Vagina (tissue), 2 donors: Measurements from ENCODE around the gene MPG. TPM values are rescaled to one million over a fixed set of nuclear protein-coding genes. Genes with fewer than 3 reads are reported as not detected.
A peak's percentile ranks its signal among the peaks of the same experiment; 100 is the strongest.

Experiments
- DNase-seq, 2 donors: peaks; one replicate each; pipeline ENCODE4 v3.0.0-alpha.2; 2017; ENCODE audit errors: extremely low spot score in 2 of 2
- H3K27ac ChIP-seq: fragments of 200-600 bp; sonication (generic); one replicate; pipeline ENCODE4 v1.5.1; 2019
- H3K27me3 ChIP-seq: fragments of 200-600 bp; sonication (generic); one replicate; pipeline ENCODE4 v1.5.1; 2019
- H3K36me3 ChIP-seq, 2 donors: fragments of 200-600 bp; sonication (generic); one replicate each; pipeline ENCODE4 v1.5.1; 2017 to 2019
- H3K4me1 ChIP-seq: fragments of 200-600 bp; sonication (generic); one replicate; pipeline ENCODE4 v1.5.1; 2019
- H3K4me3 ChIP-seq, 2 donors: fragments of 200-600 bp; sonication (generic); 1 replicate in 1 of 2; 2 replicates in 1 of 2; pipeline ENCODE4 v1.5.1; 2016 to 2019
- H3K9me3 ChIP-seq: fragments of 200-600 bp; sonication (generic); one replicate; pipeline ENCODE4 v1.5.1; 2019
- POLR2A ChIP-seq, 2 donors: fragments of 450-650 bp; IDR thresholded peaks; one replicate each; pipeline ENCODE4 v1.6.1; 2017; ENCODE audit warnings: antibody characterized with exemption in 2 of 2, mild to moderate bottlenecking in 2 of 2, moderate library complexity in 2 of 2
- POLR2AphosphoS5 ChIP-seq, 2 donors: sonication (generic); formaldehyde crosslinking; IDR thresholded peaks; one replicate each; pipeline ENCODE4 v1.9.0; 2017; ENCODE audit warnings: antibody characterized with exemption in 2 of 2, mild to moderate bottlenecking in 2 of 2, low read depth in 1 of 2; ENCODE audit not compliant: insufficient read depth in 1 of 2
- intact Hi-C: fragments of 100-400 bp; cut with DNase I; formaldehyde crosslinking; loops from one replicate; pipeline ENCODE4 v1.15.1; 2023
- total RNA-seq: library from RNA; depleted of rRNA; stranded (reverse); fragments of >200 nt; gene quantifications from one replicate; pipeline ENCODE4 v1.2.3, GENCODE V29; 2016
- TF ChIP-seq, protein P1 (sequence below), 3 experiments: fragments of 450-650 bp in 2 of 3; fragments of 200-600 bp in 1 of 3; sonication (generic) in 1 of 3; IDR thresholded peaks; one replicate each; pipeline ENCODE4 v1.5.1; 2017 to 2019; ENCODE audit warnings: antibody characterized with exemption in 3 of 3, mild to moderate bottlenecking in 2 of 3, moderate library complexity in 2 of 3

MPG gene
- total RNA-seq, 1 donor from 2014 or later = 124 TPM

DNA sequence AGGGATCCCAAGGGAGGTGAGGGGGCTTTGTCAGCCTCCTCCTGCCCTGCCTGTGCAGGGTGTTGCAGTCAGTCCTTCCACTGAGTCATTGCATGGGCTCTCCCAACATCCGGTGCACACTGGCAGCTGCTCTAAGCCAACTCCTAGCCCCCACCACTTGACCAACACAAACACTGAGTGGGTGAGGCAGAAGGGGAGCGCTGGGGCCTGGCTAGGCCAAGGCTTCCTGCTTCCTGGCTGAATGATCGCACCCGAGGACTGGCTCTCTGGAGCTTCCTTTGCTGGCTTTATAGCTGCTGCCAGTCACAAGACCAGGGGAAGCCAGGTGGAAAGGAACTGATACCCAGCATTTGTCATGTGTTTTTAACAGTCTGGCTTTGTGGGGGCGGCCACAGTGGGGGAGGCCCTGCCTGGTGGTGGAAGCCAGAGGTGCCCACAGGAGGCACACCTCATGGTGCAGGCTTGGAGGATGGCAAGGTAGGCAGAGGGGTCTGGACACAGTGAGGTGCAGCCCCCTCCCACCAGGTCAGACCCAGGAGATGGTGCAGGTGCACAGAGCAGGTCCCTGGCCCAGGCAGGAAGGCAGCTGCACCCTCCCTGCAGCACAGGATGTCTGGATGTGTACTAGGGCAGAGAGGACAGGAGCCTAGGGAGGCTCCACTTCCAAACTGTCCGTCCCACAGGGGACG is 6.8 kb downstream of the MPG start:
- no peak for DNase-seq
- Histone ChIP-seq H3K4me3 (no peak overlapping the region), H3K4me1 (peaks cover 26% of the 10 kb centered on the region), H3K27ac (peak overlapping the region; percentile 62), H3K9me3 (no peaks in the 10 kb centered on the region), H3K36me3 (peaks cover 0 to 39% of the 10 kb centered on the region in 2 donors), H3K27me3 (no peaks in the 10 kb centered on the region)
- intact Hi-C loops = no loop called here
- TF ChIP-seq, protein P1, sequence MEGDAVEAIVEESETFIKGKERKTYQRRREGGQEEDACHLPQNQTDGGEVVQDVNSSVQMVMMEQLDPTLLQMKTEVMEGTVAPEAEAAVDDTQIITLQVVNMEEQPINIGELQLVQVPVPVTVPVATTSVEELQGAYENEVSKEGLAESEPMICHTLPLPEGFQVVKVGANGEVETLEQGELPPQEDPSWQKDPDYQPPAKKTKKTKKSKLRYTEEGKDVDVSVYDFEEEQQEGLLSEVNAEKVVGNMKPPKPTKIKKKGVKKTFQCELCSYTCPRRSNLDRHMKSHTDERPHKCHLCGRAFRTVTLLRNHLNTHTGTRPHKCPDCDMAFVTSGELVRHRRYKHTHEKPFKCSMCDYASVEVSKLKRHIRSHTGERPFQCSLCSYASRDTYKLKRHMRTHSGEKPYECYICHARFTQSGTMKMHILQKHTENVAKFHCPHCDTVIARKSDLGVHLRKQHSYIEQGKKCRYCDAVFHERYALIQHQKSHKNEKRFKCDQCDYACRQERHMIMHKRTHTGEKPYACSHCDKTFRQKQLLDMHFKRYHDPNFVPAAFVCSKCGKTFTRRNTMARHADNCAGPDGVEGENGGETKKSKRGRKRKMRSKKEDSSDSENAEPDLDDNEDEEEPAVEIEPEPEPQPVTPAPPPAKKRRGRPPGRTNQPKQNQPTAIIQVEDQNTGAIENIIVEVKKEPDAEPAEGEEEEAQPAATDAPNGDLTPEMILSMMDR (IDR thresholded peaks at IDR 0.05) = no peak
- TF ChIP-seq POLR2AphosphoS5 (IDR thresholded peaks at IDR 0.05; ENCODE audit: insufficient read depth in 1 of 2, low read depth in 1 of 2) (peak in 1 of 2 donors; percentile 55), POLR2A (IDR thresholded peaks at IDR 0.05) (no peak)

DNA sequence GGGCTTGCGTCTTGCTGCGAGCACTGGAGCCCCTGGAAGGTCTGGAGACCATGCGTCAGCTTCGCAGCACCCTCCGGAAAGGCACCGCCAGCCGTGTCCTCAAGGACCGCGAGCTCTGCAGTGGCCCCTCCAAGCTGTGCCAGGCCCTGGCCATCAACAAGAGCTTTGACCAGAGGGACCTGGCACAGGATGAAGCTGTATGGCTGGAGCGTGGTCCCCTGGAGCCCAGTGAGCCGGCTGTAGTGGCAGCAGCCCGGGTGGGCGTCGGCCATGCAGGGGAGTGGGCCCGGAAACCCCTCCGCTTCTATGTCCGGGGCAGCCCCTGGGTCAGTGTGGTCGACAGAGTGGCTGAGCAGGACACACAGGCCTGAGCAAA is 7.4 kb downstream of the MPG start:
- no peaks in the 10 kb centered on the region for H3K9me3 ChIP-seq
- no peaks in the 10 kb centered on the region for H3K27me3 ChIP-seq
- H3K4me3 ChIP-seq = no peak overlapping the region
- H3K27ac ChIP-seq = peak overlapping the region; percentile 62
- intact Hi-C loops = no loop called here
- DNase-seq = no peak
- peaks cover 0 to 44% of the 10 kb centered on the region in 2 donors for H3K36me3 ChIP-seq
- peaks cover 26% of the 10 kb centered on the region for H3K4me1 ChIP-seq
- TF ChIP-seq, protein P1 (IDR thresholded peaks at IDR 0.05) = no peak
- TF ChIP-seq POLR2A (IDR thresholded peaks at IDR 0.05) (no peak), POLR2AphosphoS5 (IDR thresholded peaks at IDR 0.05; ENCODE audit: insufficient read depth in 1 of 2, low read depth in 1 of 2) (no peak)

DNA sequence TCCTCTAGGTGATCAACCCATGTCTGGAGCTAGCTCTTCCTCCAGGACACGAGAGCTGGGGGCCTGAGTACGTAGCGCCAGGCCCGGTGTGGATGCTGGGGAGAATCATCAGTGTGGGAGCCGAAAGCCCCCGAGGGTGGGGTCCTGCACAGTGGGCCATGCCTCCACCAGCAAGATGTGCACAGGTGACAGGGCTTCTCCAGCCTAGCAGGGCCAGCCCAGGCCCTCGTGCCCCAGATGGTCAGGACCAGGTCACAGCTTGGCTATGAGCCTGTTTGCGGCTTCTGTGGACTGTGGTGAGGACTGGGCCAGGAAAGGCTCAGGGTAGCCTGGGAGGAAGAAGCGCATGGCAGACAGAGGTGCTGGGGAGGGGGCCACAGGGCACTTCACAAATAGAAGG is 7.8 kb downstream of the MPG start:
- intact Hi-C loops = no loop called here
- Histone ChIP-seq H3K27me3 (no peaks in the 10 kb centered on the region), H3K4me3 (no peak overlapping the region), H3K4me1 (peaks cover 27% of the 10 kb centered on the region), H3K9me3 (no peaks in the 10 kb centered on the region), H3K36me3 (peaks cover 0 to 46% of the 10 kb centered on the region in 2 donors), H3K27ac (no peak overlapping the region)
- no peak for DNase-seq
- TF ChIP-seq POLR2A (IDR thresholded peaks at IDR 0.05) (no peak), POLR2AphosphoS5 (IDR thresholded peaks at IDR 0.05; ENCODE audit: insufficient read depth in 1 of 2, low read depth in 1 of 2) (no peak)
- TF ChIP-seq, protein P1 (IDR thresholded peaks at IDR 0.05) = no peak

DNA sequence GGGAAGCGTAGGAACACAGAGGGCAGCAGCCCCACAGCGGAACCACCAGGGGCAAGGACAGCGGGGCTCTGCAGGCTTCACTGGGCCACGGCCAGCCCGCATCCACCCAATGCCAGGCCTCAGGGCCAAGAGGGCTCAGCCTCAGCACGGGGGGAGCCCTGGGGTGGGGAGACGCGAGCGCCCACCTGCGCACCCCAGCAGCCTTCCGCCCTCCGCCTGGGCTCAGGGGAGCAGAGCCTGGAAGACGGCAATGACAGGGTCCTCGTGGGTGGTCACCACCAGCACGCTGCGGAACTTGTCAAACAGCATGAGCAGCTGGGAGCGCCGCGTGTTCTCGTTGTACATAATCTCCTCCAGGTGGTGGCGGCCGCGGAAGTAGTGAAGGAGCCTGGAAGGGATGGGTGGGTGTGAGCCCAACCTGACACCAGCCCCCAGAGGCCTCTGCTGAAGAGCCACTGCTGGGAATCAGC is 8.5 kb downstream of the MPG start:
- Histone ChIP-seq H3K4me1 (peaks cover 34% of the 10 kb centered on the region), H3K36me3 (peaks cover 0 to 46% of the 10 kb centered on the region in 2 donors), H3K4me3 (no peak overlapping the region), H3K27me3 (no peaks in the 10 kb centered on the region), H3K9me3 (no peaks in the 10 kb centered on the region), H3K27ac (no peak overlapping the region)
- intact Hi-C loops = no loop called here
- no peak for DNase-seq
- no peak for TF ChIP-seq POLR2AphosphoS5 (IDR thresholded peaks at IDR 0.05; ENCODE audit: insufficient read depth in 1 of 2, low read depth in 1 of 2)
- TF ChIP-seq, protein P1 (IDR thresholded peaks at IDR 0.05) = no peak
- TF ChIP-seq POLR2A (IDR thresholded peaks at IDR 0.05) = no peak

DNA sequence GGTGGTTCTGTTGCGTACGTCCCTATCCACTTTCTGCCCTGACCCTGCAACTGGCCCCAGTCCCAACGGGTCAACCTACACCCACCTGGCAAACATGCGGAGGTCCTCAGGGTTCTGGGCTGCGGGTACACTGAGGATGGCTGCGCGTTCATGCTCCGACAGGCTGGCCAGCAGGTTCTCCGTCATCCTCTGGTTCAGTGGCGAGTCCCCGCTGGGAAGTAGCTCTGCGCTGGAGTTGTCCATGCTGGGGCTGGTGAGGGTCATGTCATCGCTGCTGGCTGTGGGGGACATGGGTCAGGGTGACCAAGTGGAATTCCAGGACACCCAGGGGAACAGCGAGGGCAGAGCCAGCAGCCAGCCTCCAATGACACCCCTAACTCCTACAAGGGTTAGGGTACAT is 10.6 kb downstream of the MPG start:
- no peak overlapping the region for H3K4me3 ChIP-seq
- H3K36me3 ChIP-seq = peaks cover 0 to 53% of the 10 kb centered on the region in 2 donors
- TF ChIP-seq POLR2A (IDR thresholded peaks at IDR 0.05) = no peak
- TF ChIP-seq, protein P1 (IDR thresholded peaks at IDR 0.05) = no peak
- H3K4me1 ChIP-seq = peaks cover 31% of the 10 kb centered on the region
- no peaks in the 10 kb centered on the region for H3K27me3 ChIP-seq
- no peak for DNase-seq
- H3K27ac ChIP-seq = no peak overlapping the region
- intact Hi-C loops = no loop called here
- no peaks in the 10 kb centered on the region for H3K9me3 ChIP-seq
